GM12891 (cell line): Measurements from ENCODE around the gene PAM16.

ENCODE experiments used
- POLR2A ChIP-seq: IDR thresholded peaks from 2 replicates; pipeline ENCODE4 v1.6.1; 2011; ENCODE audit warnings: low read depth, low read length, control low read depth
- TAF1 ChIP-seq: IDR thresholded peaks from 2 replicates; pipeline ENCODE4 v1.6.1; 2011; ENCODE audit warnings: low read depth, low read length, control low read depth

- no peak for TF ChIP-seq TAF1
- TF ChIP-seq POLR2A = no peak
Measured at GRCh38 chr16:4328782-4329775, 22.0 kb downstream of the PAM16 start.
